ENCODE data around the gene RPTOR. TPM values are rescaled to one million over a fixed set of nuclear protein-coding genes. Genes with fewer than 3 reads are reported as not detected.

RPTOR gene
- total RNA-seq, 1 experiment from 2014 or later = 25.1 TPM

DNA sequence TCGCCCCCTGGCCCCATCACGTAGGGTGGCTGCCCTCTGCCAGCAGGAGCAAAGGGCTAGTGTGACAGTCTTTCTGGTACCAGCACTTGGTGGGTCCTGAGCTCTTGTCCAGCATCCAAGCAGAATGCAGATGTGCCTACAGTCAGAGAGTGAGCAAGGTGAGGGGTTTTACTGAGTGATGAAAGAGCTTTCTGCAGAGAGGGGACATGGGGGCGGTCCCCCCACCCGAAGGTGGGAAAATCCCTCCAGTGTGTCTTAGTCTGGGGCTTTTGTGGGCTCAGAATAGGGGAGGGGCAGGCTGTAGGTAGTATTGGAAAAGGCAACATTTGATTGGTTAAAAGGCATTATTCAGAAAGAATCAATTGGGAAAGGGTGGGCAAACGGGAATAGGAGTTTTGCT lies 152.3 kb downstream of the RPTOR start:
- no peak overlapping the region for H4K5ac ChIP-seq (ENCODE audit: insufficient read length, low read depth, low read length)
- no peaks in the 10 kb centered on the region for H3K27me3 Mint-ChIP-seq (ENCODE audit: low read depth)
- no peak overlapping the region for H4K8ac ChIP-seq (replicated peaks; ENCODE audit: insufficient read length, low read depth, low read length)
- H3K79me2 ChIP-seq (ENCODE audit: insufficient read depth, low read length) = peaks cover 6% of the 10 kb centered on the region; the same call in 1 of the 2 replicates
- H3K36me3 Mint-ChIP-seq (ENCODE audit: insufficient read depth in 1 of 3, low read depth in 3 of 3) = peaks cover 5 to 12% (median 12%) of the 10 kb centered on the region in 3 experiments
- H4K91ac ChIP-seq (ENCODE audit: insufficient read length, low read depth, low read length) = no peak overlapping the region
- H3K4ac ChIP-seq (ENCODE audit: low read depth, low read length) = no peak overlapping the region
- no peak overlapping the region for H2BK20ac ChIP-seq (ENCODE audit: low read depth, low read length, poor library complexity, severe bottlenecking)
- no peak overlapping the region for H3K4me2 ChIP-seq (ENCODE audit: insufficient read depth, insufficient read length, low read length)
- no peak overlapping the region for H3K14ac ChIP-seq (ENCODE audit: insufficient read depth, low read length)
- peaks cover 11 to 12% of the 10 kb centered on the region in 2 experiments for H3K9me3 Mint-ChIP-seq
- H3T11ph ChIP-seq (ENCODE audit: low read length) = no peak overlapping the region
- H3K4me1 Mint-ChIP-seq = peaks cover 55 to 59% of the 10 kb centered on the region in 2 experiments
- H3K27ac ChIP-seq (ENCODE audit: insufficient read length, low read depth, low read length) = no peak overlapping the region
- H2BK5ac ChIP-seq (ENCODE audit: insufficient read length, low read length) = no peak overlapping the region
- H3K9me3 ChIP-seq (ENCODE audit: control insufficient read depth, low read depth, low read length) = no peaks in the 10 kb centered on the region
- H3K79me1 ChIP-seq (ENCODE audit: insufficient read depth, low read depth, low read length, poor library complexity, severe bottlenecking) = no peaks in the 10 kb centered on the region
- H3K27me3 ChIP-seq (ENCODE audit: insufficient read depth, low read length) = no peaks in the 10 kb centered on the region
- H3K56ac ChIP-seq (ENCODE audit: insufficient read length, low read depth, low read length) = no peak overlapping the region
- H3K9ac ChIP-seq (ENCODE audit: extremely low read depth, insufficient read length, low read length) = no peak overlapping the region
- H2BK120ac ChIP-seq (ENCODE audit: low read depth, low read length, poor library complexity, severe bottlenecking) = no peak overlapping the region
- no peak overlapping the region for H2AK5ac ChIP-seq (ENCODE audit: insufficient read length, low read length)
- DNase-seq = no peak
- no peaks in the 10 kb centered on the region; the same call in 1 of the 2 replicates for H3K4me1 ChIP-seq (ENCODE audit: insufficient read depth, low read length)
- peak overlapping the region in 1 of 3 experiments; percentile 17; a peak in 2 of 7 replicates for H3K27ac Mint-ChIP-seq
- no peak overlapping the region for H2BK15ac ChIP-seq (ENCODE audit: low read depth, low read length)
- no CpG with 5 or more reads among the region's 5 CpGs for WGBS (ENCODE audit: extremely low coverage, insufficient read length, low lambda C conversion rate)
- H3K23me2 ChIP-seq (ENCODE audit: insufficient read length, low read depth, low read length, poor library complexity, severe bottlenecking) = no peaks in the 10 kb centered on the region
- no peak overlapping the region for H3K23ac ChIP-seq (ENCODE audit: insufficient read length, low read depth, low read length)
- H3K4me3 Mint-ChIP-seq = no peak overlapping the region; a peak in 1 of 5 replicates
- H3K18ac ChIP-seq (ENCODE audit: insufficient read length, low read depth, low read length) = no peak overlapping the region
- no peak for TF ChIP-seq CTCF (conservative IDR thresholded peaks at IDR 0.05)
- no peak overlapping the region for H2AFZ ChIP-seq (ENCODE audit: low read length)
- H2BK12ac ChIP-seq (ENCODE audit: insufficient read length, low read depth, low read length) = no peak overlapping the region
- peaks cover 6% of the 10 kb centered on the region for H4K20me1 ChIP-seq (ENCODE audit: control insufficient read depth, insufficient read depth, insufficient read length)

All from H9 (cell line).